Middle frontal gyrus (tissue), 1 donor: ENCODE results near the gene FAU.
A peak's percentile ranks its signal among the peaks of the same experiment; 100 is the strongest.
"Not testable (repeated sequence)": the region's sequence is repeated elsewhere in the genome, so short reads cannot be mapped to it uniquely, and the experiment has no call there.

Source experiments
- DNase-seq: peaks from one replicate; pipeline ENCODE4 v3.0.0-alpha.2; 2015; ENCODE audit warnings: low spot score; ENCODE audit errors: extremely low spot score

The FAU gene

DNA sequence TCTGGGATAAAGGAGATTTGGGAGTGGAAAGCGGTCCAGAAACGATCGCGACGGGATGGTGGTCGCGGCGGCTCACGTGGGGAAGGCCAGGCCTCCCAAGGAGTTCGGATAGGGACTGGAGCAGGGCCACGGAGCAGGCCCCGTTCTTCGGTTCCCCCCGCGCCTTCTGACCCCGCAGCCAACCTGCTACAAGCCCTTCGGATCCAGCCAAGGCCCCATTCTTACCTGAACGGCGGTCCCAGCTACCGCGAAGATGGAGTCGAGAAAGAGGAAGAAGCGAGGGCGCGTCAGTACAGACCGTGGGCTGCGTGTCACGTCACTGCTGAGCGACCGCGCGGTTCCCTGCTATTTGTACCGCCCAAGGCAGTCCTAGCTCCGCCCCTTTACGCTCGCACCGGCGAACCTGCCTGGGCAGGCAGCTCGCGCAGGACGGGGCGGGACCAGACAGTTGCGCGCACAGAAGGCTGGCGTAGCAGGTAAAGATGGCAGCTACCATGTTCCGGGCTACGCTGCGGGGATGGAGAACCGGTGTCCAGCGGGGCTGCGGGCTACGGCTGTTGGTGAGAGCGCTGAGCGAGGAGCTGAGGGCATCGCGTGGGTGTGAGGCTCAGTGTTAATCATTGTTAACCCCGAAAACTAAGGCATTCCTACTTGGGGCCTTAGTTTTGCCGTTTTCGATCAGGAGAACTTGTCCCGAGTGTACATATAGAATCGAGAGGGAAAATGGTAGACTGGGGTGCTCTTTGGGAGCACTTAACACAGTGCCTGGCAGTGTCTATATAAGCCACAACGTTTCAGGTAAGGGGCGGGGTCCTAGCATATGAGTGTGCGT, at the start of gene FAU, which contains the start of gene MRPL49:
Gene FAU (minus strand): TSS at position 270 of the 832 bp plus-strand sequence. CDS start 321 bp downstream, outside the sequence.
Gene MRPL49 (plus strand): TSS at position 457 of the 832 bp plus-strand sequence. CDS start 26 bp downstream, at position 483.
- DNase-seq = peak; percentile 95

DNA sequence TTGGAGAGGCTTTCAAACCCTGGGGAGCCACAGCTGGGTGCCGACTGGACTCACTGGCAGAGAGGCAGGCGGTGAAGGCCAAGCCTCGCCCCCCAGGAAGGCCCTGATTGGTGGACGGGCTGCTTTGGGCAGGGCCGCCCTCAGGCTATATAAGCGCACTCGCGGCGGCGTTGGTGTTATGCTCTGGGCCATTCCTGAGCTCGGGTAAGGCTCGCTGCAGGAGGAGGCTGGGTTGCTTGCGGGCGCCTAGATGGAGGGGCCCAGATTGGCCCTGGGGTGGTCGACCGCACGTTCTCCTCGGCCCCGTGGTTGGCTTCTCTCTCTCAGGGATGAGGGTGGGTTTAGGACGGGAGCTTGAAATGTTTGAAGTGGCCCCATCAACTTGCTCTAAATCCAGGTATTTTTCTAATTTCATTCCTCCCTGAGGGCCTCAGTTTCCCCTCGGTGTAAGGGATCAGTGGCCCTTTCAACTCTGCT, 48.2 kb upstream of the FAU start, which contains the start of gene SPDYC:
Gene SPDYC (plus strand): TSS at position 176 of the 477 bp plus-strand sequence. CDS start 1,125 bp downstream, outside the sequence.
- no peak for DNase-seq

DNA sequence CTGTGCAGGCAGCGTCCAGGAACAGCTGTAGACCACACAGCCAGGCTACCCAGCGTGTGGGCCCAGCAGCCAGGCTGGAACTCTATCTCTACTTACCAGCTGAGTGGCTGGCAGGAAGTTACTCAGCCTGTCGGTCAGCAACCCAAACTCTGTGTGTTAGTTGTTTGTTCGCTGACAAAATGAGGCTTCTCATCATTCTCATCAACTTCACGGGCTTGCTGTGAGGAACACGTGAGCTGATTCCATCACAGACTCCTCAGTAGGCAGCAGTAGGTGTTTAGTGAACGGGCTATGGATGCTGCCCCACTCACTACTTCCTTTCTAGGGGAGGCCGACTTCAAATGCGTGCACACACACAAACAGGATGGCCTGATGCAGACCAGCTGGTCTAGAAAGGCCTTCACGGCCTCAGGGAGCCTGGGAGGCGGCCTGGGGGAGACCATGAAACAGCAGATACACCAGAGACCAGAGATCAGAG, 47.3 kb upstream of the FAU start:
- no peak for DNase-seq

DNA sequence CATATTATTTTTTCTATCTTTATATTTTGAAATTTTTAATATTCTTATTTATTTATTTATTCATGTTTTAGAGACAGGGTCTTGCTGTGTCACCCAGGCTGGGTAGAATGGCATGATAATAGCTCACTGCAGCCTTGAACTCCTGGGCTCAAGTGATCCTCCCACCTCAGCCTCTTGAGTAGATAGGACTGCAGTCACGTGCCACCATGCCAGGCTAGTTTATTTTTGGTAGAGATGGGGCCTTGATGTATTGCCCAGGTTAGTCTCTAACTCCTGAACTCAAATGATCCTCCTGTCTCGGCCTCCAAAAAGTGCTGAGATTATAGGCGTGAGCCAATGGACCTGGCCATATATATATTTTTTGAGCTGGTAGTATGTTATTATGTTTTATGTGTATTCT, 45.7 kb upstream of the FAU start:
- DNase-seq = no peak

DNA sequence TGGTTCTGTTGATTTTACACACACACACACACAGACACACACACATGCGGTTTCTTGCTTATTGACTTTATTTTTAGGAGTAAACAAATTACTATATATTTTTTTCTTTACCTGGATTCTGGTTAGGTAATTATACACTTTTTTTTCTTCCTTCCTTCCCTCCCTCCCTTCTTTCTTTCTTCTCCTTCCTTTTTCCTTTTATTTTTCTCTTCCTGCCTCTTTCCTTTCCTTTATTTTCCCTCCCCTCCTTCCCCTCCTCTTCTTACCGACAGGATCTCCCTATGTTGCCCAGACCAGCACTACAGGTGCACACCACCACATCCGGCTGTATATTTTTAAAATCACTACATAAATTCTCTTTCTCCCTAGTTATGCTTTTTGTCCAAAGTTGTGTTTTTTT, 45.0 kb upstream of the FAU start:
- DNase-seq = no peak

DNA sequence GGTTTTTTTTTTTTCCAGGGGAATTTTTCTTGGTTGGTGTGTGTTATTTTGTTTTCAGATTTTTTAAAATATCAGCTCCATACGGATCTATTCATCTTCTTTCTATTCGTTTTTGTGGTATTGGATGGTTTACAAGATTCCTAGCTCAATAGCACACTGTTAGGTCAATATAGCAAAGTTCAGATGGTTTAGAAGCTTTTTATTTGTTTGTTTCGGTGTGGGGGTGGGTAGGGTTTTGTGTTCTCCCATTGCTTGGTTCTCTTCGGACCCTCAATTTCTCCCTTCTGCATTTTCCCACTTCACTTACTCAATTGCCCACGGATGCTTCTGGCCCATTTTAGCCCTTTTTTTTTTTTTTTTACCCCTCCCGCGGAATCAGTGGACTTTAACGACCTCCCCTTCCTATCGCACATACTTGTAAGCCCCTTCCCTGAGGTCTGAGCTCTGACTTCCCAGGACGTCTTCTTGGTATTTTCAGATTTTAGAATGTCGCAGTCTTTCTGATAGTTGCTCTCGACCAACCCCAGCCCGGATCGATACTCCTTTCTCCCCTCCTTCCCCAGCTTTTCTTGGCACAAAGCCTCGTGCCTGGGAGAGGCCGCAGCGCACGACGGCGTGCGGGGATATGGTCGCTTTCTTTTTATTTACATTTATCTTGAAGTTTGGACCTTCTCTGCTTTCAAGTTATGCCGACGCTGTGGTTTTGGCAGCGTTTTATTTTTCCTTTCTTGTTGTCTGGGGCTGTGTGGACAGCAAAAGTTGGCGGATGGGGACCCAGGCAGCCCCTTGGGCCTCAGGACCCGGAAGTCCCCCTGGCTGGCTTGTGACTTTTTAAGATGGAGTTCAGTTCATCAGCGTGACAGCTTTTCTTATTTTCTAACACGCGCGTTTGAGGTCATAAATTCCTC, 43.7 kb upstream of the FAU start:
- no peak for DNase-seq

DNA sequence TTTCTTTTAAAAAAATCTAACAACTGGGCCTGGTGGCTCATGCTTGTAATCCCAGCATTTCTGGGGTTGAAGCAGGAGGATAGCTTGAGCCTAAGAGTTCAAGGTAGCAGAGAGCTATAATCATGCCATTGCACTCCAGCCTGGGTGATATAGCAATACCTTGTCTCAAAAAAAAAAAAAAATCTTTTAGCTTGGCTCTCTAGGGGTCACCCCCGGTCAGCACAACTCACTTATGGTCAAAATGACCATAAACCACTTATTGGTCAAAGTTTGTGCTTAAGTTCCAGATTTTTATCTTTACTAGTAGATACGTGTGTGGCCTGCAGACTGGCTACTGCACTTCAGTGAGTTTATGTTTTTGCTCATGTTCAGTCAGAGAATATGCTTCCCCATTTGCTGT, 41.8 kb upstream of the FAU start:
- no peak for DNase-seq

DNA sequence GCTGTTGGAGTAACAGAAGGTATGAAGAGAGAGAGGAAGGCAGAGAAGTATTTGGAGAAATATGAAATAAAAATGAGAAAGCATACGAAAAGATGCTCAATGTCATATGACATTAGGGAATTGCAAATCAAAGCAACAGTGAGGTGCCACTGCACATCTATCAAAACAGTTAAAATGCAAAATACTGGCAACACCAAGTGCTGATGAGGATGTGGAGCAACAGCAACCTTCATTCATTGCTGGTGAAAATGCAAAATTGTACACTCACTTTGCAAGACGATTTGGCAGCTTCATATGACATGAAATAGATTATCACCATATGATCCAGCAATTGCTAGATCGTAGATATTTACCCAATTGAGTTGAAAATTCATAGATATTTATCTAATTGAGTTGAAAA, 38.7 kb upstream of the FAU start:
- no peak for DNase-seq

DNA sequence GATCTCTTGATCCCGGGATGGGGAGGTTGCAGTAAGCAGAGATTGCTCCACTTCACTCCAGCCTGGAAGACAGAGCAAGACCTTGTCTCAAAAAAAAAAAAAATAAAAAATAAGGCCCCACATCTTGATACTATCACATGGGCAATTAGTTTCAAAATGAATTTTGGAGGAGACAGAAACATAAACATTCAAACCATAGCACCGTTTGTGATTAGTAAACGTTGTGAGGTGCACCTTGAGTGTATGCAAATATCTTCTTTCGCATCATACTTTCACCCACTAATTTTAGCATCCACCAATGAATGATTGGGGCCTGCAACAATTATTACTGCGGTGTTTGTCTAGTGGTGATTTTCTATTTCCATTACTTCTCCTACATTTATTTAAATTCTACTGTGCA, 37.1 kb upstream of the FAU start:
- no peak for DNase-seq

DNA sequence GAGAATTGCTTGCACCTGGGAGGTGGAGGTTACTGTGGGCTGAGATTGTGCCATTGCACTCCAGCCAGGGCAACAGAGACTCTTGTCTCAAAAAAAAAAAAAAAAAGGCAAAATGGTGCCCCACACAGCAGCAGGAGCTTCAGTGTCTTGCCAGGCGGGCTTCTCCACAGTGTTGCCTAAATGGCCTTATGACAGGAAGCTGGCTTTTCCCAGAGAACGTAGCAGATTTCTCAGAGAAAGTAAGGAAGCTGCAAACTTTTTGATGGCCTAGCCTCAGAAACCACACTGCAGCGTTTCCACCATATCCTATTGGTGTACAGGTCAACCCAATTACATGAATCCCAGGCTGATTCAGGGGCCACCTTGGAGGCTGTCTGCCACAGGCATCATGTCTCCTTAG, 35.4 kb upstream of the FAU start:
- no peak for DNase-seq

DNA sequence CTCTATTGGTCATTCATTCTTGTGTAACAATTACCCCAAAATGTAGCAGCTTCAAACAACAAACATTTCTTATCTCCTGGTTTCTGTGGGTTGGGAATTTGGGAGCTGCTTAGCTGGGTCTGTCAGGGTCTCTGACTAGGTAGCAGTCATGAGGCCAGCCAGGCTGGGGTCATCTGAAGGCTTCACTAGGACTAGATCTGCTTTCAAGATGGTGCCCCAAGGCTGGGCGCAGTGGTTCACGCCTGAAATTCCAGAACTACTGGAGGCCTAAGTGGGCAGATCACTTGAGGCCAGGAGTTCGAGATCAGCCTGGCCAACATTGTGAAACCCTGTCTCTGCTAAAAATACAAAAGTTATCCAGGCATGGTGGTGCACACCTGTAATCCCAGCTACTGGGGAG, 35.0 kb upstream of the FAU start:
- DNase-seq = no peak

DNA sequence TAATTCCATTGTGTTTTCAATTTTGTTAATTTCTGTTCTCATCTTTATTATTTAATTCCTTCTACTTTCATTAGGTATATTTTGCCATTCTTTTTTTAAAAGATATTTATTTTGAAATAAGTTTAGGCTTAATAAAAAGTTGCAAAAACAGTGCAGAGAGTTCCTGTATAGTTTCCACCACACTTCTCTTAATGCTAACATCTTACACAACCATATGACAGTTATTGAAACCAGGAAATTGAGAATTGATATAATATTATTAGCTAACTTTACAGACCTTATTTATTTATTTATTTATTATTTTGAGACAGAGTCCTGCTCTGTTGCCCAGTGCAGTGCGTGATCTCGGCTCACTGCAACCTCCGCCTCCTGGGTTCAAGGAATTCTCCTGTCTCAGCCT, 34.3 kb upstream of the FAU start:
- DNase-seq = no peak

DNA sequence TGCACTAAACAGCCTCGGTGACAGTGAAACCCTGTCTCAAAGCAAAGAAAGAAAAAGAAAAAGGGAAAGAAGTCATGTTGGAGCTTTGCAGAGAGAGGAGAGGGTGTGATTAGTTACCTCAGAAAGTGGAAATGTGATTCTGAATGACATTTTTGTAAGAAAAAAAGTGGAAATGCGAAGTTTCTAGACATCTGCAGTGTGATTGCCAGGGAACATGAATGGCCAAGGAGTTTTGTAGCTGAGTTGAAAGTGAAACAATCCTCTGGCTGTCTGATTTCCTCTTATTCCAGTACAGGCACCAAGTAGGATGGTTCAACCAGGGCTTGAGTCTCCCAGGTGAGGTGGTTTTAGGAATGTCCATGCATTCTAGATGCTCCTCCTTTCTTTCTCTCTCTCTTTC, 30.2 kb upstream of the FAU start:
- DNase-seq = no peak

DNA sequence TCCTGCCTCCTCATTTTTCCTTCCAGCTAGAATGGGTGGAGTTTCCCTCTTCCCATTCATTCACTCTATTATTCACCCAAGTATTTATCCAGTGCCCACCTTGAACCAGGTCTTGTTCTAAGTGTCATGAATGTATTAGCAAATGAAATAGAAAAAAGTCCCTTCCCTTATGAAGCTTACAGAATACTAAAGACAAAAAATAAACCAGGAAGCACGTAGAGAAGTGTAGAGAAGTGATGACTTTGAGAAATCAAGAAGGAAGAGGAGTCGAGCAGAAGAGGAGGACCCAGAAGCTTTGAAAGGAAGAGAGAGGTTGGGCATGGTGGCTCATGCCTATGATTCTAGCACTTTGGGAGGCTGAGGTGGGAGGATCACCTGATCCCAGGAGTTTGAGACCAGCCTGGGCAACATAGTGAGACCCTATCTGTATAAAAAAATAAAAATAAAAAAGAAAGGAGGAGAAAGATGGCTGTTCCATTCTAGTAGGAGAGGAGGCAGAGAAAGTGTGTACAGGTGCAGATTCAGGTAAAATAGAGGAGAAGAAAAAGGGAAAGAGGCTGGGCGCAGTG, 29.5 kb upstream of the FAU start:
- DNase-seq = no peak

DNA sequence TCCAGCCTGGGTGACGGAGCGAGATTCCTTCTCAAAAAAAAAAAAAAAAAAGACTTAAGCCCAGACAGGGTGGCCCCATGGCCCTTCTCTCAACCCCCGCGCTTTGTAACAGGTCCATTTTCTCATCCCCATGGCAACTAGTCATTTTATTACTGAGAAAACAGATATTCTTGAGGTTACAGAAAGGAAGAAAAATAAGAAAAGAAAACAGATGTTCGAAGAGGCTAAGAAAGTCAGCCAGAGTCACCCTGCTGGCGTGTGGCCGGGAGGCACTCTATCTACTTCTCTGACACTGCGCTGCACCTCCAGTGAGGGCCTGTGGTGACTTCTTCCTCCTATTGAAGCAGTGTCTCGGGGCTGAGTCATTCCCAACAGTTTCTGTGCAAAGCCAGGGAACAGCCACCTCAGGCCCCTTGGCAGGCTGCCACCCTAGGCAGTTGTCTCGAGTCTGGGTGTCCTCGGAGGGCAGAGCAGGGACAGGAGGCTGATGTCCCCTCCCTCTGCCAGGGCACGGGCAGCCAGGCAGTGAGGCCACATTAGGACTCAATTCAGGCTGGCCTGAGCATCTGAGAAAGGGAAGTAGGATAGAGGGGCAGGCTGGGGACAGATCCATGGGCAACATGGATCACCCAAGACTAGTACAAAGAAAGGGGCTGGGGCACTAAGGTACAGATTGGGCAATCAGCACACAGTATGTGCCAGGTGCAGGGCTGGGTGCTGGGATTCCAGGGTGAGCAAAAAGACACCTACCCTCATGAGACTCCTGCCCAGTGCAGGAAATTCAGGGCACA, 28.8 kb upstream of the FAU start:
- no peak for DNase-seq

DNA sequence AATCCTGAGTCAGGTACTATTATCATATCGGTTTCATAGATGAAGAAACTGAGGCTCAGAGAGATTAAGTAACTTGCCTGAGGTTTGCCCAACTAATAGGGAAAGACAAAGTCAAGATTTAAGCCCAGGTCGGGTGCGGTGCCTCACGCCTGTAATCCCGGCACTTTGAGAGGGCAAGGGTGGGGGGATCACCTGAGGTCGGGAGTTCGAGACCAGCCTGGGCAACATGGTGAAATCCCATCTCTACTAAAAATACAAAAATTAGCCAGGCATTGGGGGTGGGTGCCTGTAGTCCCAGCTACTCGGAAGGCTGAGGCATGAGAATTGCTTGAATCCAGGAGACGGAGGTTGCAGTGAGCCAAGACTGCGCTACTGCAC, 28.2 kb upstream of the FAU start:
- not testable (repeated sequence) for DNase-seq

DNA sequence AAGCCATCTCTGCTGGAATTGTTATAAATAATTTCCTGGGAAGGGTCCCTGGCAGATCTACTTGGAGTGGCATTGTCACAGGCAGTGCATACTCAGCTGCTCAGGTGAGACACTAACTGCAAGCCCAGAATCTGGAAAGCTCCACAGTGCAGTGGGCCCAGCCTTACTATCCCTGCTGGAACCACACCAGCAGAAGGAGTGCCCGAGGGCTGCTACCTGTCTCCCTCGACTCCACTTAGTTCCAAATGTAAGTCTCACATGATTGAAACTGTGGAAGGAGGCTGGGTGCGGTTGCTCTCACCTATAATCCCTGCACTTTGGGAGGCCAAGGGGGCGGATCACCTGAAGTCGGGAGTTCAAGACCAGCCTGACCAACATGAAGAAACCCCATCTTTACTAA, 26.7 kb upstream of the FAU start:
- DNase-seq = no peak

DNA sequence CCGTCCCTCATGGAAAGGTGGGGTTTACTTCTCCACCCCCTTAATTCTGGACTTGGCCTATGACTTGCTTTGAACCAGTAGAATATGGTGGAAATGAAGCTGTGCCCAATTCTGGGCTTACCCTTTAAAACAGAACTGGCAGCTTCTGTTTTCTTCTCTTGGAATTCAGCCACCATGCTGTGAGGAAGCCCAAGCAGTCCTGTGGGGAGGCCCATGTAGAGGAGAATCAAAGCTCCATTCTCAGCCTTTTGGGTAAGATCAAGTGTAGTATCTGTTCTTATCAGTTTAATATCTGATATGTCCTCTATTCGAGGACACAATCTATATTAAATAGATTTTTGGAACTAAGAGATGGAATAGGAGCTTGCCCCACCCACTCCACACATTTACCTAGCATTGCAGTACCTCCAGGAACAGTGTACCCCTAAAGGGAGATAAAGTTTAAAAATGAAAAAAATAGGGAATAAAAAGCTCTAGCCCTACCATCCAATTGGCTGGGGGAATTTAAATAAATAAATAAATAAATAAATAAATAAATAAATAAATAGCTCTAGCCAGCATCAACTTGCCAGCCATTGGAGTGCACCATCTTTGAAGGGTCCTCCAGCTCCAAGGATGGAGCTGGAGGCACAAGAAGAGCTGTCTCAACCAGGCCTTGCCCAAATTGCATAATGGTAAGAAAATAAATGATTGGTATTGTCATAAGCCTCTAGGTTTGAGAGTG, 25.6 kb upstream of the FAU start:
- DNase-seq = no peak

DNA sequence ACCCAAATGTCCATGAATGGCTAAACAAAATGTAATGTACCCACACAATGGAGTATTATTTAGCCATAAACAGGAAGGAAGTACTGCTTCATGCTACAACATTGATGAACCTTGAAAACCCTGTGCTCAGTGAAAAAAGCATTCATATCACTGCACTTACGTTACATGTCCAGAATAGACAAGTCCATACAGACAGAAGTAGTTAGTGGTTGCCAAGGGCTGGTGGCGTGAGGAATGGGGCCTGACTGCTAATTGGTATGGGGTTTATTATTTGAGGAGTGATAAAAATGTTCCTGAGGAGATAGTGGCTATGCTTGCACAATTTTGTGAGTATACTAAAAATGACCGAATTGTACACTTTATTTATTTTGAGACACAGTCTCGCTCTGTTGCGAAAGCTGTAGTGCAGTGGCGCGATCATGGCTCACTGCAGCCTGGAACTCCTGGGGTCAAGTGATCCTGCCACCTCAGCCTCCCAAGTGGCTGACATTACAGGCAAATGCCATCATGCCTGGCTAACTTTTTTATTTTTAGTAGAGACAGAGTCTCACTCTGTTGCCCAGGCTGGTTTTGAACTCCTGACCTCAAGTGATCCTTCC, 20.1 kb upstream of the FAU start:
- DNase-seq = no peak
